Heart left ventricle (tissue), 16 donors: ENCODE data around the gene ALK. TPM values are rescaled to one million over a fixed set of nuclear protein-coding genes. Genes with fewer than 3 reads are reported as not detected.

Experiments used
- ATAC-seq, 4 donors: fragments of 200-7000 bp; cut with Tn5 transposase; one replicate each; pipeline ENCODE4 v1.9.1; 2020 to 2022; ENCODE audit warnings: moderate library complexity in 4 of 4, mild to moderate bottlenecking in 3 of 4, moderate number of reproducible peaks in 1 of 4
- DNase-seq, 5 donors: peaks; one replicate each; pipeline ENCODE4 v3.0.0-alpha.2; 2020
- H3K27ac ChIP-seq, 12 donors: fragments of 200-600 bp; sonication (generic) in 4 of 12; one replicate each; pipeline versions ENCODE4 v1.5.0 to v1.8.0; 2016 to 2022; ENCODE audit warnings: mild to moderate bottlenecking in 2 of 12
- H3K27me3 ChIP-seq, 9 donors: fragments of 200-600 bp; sonication (generic) in 2 of 9; one replicate each; pipeline versions ENCODE4 v1.5.1 to v1.8.0; 2016 to 2022; ENCODE audit warnings: mild to moderate bottlenecking in 3 of 9
- H3K36me3 ChIP-seq, 9 donors: fragments of 200-600 bp; sonication (generic) in 2 of 9; one replicate each; pipeline versions ENCODE4 v1.5.0 to v1.8.0; 2018 to 2022; ENCODE audit warnings: mild to moderate bottlenecking in 2 of 9
- H3K4me1 ChIP-seq, 12 donors: fragments of 200-600 bp; sonication (generic) in 4 of 12; one replicate each; pipeline versions ENCODE4 v1.5.0 to v1.8.0; 2016 to 2022; ENCODE audit warnings: mild to moderate bottlenecking in 3 of 12
- H3K4me3 ChIP-seq, 12 donors: fragments of 200-600 bp; sonication (generic) in 4 of 12; one replicate each; pipeline versions ENCODE4 v1.5.0 to v1.8.0; 2017 to 2022; ENCODE audit warnings: mild to moderate bottlenecking in 9 of 12, moderate library complexity in 4 of 12
- H3K9me3 ChIP-seq, 12 donors: fragments of 200-600 bp; sonication (generic) in 4 of 12; one replicate each; pipeline versions ENCODE4 v1.5.0 to v1.8.0; 2016 to 2022; ENCODE audit warnings: mild to moderate bottlenecking in 1 of 12
- POLR2A ChIP-seq, 2 donors: fragments of 450-650 bp; IDR thresholded peaks; one replicate each; pipeline ENCODE4 v1.6.1; 2017; ENCODE audit warnings: antibody characterized with exemption in 2 of 2, mild to moderate bottlenecking in 2 of 2, moderate library complexity in 2 of 2
- WGBS, 4 donors: extraction: QIAGEN DNeasy Blood & Tissue Kit in 2 of 4; methylation state at CpG; one replicate each; pipeline versions ENCODE4 v1.1.5 to v1.1.7; 2013 to 2018; 5-methylcytosine and 5-hydroxymethylcytosine counted together
- intact Hi-C, 10 donors: fragments of 100-400 bp; cut with DNase I; formaldehyde crosslinking; loops; one replicate each; pipeline versions ENCODE4 v1.11.1 to v1.14.2; 2022
- polyA plus RNA-seq, 2 donors: library from polyadenylated mRNA; stranded (reverse); fragments of 200-250 nt; gene quantifications; one replicate each; pipeline ENCODE4 v1.2.3, GENCODE V29; 2013
- total RNA-seq, 9 donors: library from RNA; depleted of rRNA in 2 of 9; stranded (reverse); fragments of >200 nt in 2 of 9; fragmentation: NEBNext Ultra II Directional in 3 of 9; extraction: Animal tissue kit (Norgen Biotek cat#: 25700) in 3 of 9; gene quantifications; one replicate each; pipeline versions ENCODE4 v1.1.0 to v1.2.4, GENCODE V29; 2016 to 2023
- TF ChIP-seq, protein P1 (sequence below), 12 donors: fragments of 200-600 bp; sonication (generic) in 4 of 12; IDR thresholded peaks; one replicate each; pipeline versions ENCODE4 v1.5.0 to v1.8.0; 2018 to 2022; ENCODE audit warnings: antibody characterized with exemption in 12 of 12, mild to moderate bottlenecking in 5 of 12
- donor health status: ischemic (EF 13 %, LVEDD 7.1; RV severe dilation, severe dysfunction).
- donor health status: healthy with polysubstance abuse.
- donor health status: DM: no; HTN: yes; CAD: no.
- donor health status: DM: no; HTN: no; CAD: no.
- donor health status: ischemic (EF 25% LVEDD 6.9; RV normal size, moderate dysfunction).
- donor health status: ischemic (EF 25% LVEDD 5.7; RV mildly dilated, moderate dysfunction).
- donor health status: healthy.
- donor health status: DM: yes; HTN: yes; CAD: no.
- donor health status: ischemic (EF 35%, LVEDD 5.7; RV mildly dilated, moderate dysfunction).
- donor health status: nonischemic (EF 11% LVEDD 7.7; RV severe dilation, severe dysfunction).
- donor health status: DM: yes; HTN: yes; CAD: no.
- donor health status: PGD.
- donor health status: ischemic (EF 29% LVEDD 5.4; RV normal size, mild dysfunction).
- donor health status: nonischemic (EF 23%, LVEDD 6.1; RV moderate dilation, normal function).

ALK gene
- total and polyA plus RNA-seq, 11 donors = 0.05 to 0.50 (median 0.13) TPM; not detected in 5

DNA sequence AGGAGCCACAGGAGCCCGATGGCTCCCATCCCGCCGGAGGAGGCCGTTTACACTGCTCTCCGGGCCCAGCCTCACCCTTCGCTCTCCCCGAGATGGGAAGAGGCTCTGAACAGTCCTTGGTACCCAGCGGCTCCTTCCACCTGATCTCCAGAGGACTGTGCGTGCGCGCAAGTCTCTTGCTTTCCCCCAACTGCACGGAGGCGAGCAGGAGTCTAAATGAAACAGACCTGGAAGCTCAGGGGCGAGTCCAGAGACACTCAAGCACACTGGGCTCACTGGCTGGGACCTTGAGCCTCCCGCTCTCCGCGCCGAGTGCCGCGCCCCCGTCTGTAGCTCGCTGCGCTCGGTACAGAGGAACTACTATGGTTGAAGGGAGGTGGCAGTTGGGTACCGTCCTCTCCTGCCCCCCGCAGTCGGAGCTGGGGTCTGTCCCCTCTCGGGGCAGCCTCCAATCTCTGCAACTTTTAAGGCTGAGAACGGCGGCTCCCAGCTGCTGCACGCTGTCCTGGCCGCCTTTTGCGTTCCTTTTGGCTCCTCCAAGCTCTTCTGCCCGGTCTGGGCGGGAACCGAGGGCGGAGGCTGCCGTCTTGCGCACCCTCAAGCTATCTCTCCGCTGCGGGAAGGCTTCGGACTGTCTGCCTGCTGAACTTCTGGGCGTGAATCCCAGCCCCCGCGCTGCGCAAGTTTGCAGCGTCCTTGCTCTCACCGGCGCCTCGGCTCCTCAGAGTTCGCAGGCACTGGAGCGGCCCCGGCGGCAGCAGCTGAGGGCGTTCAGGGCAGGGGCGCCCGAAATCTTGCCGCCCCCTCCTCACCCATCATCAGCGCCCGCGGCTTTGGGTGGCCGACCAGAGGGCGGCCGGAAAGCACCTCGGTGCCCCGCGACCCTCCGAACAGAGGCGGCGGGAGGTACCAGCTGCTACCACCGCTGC, 491 bp downstream of the ALK start:
- Histone ChIP-seq H3K36me3 (no peaks in the 10 kb centered on the region), H3K27ac (no peak overlapping the region), H3K4me1 (peaks cover 5 to 30% (median 22%) of the 10 kb centered on the region in 12 donors), H3K9me3 (no peaks in the 10 kb centered on the region), H3K4me3 (peak overlapping the region; percentile 16 to 56 (median 44)), H3K27me3 (peaks cover 10 to 81% (median 29%) of the 10 kb centered on the region in 9 donors)
- ATAC-seq = peak in 3 of 4 donors; percentile 3 to 35 (median 17)
- DNase-seq = peak in 1 of 5 donors; percentile 18
- no peak for TF ChIP-seq POLR2A (IDR thresholded peaks at IDR 0.05)
- TF ChIP-seq, protein P1, sequence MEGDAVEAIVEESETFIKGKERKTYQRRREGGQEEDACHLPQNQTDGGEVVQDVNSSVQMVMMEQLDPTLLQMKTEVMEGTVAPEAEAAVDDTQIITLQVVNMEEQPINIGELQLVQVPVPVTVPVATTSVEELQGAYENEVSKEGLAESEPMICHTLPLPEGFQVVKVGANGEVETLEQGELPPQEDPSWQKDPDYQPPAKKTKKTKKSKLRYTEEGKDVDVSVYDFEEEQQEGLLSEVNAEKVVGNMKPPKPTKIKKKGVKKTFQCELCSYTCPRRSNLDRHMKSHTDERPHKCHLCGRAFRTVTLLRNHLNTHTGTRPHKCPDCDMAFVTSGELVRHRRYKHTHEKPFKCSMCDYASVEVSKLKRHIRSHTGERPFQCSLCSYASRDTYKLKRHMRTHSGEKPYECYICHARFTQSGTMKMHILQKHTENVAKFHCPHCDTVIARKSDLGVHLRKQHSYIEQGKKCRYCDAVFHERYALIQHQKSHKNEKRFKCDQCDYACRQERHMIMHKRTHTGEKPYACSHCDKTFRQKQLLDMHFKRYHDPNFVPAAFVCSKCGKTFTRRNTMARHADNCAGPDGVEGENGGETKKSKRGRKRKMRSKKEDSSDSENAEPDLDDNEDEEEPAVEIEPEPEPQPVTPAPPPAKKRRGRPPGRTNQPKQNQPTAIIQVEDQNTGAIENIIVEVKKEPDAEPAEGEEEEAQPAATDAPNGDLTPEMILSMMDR (IDR thresholded peaks at IDR 0.05) = no peak
- WGBS, 4 donors = 1 to 3% (median 1%) methylated on average over 29 to 71 of the region's 71 CpGs
- intact Hi-C loops = loop anchor here in 7 of 10 donors (2.0 to 10.0 kb wide), 5 partner anchors 106 to 964 kb away; no protein-coding TSS in a partner anchor

DNA sequence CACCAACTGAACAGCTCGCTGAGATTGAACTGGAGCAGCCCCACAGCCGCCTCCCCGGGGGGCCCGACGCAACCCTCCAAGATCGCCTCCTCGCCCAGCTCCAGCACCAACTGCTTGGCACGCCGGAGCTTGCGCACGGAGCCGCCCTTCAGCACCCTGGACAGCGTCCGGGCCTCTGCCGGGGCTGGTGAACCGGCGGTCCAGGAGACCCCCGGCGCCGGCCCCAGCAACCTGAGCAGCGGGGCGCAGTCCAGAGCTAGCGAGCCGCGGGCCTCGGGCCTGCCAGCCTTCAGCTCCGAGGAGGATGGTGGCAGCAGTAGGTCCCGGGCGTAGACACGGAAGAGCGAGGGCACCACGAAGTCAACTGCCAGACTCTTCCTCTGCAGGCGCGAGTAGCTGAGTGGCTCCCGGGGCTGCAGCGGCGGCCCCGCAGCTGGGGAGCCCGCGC, 1.2 kb downstream of the ALK start:
- WGBS, 4 donors = 0 to 2% (median 1%) methylated on average over 20 to 40 of the region's 40 CpGs
- peak in 3 of 4 donors; percentile 33 to 62 (median 57) for ATAC-seq
- Histone ChIP-seq H3K27ac (no peak overlapping the region), H3K27me3 (peaks cover 10 to 84% (median 29%) of the 10 kb centered on the region in 9 donors), H3K4me3 (peak overlapping the region in 11 of 12 donors; percentile 1 to 56 (median 44)), H3K36me3 (no peaks in the 10 kb centered on the region), H3K4me1 (peaks cover 5 to 30% (median 22%) of the 10 kb centered on the region in 12 donors), H3K9me3 (no peaks in the 10 kb centered on the region)
- peak; percentile 53 to 78 (median 64) for DNase-seq
- intact Hi-C loops = loop anchor here in 7 of 10 donors (2.0 to 10.0 kb wide), 5 partner anchors 107 to 963 kb away; no protein-coding TSS in a partner anchor
- TF ChIP-seq, protein P1 (IDR thresholded peaks at IDR 0.05) = no peak
- TF ChIP-seq POLR2A (IDR thresholded peaks at IDR 0.05) = no peak

DNA sequence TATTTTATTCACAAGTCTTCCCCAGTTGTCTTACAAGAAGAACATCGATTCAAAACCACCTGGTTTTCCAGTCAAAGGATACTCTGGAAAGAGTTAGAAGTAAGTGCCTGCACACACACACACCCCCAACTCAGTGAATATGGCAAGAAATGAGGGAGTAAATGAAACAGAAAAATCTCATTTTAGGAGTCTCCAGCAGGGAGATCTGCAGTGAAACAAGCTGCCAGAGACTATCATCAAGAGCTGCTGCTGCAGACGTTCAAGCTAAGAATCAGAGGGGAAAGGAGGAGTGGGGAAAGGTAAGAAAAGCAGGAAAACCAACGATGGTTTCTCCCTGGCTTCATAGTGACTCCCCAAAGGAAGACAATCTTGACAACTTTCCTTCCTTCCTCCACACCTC, 2.4 kb downstream of the ALK start:
- H3K27ac ChIP-seq = no peak overlapping the region
- no peak overlapping the region for H3K4me3 ChIP-seq
- no peaks in the 10 kb centered on the region for H3K9me3 ChIP-seq
- DNase-seq = no peak
- intact Hi-C loops = no loop called here
- H3K36me3 ChIP-seq = no peaks in the 10 kb centered on the region
- H3K4me1 ChIP-seq = peaks cover 5 to 30% (median 22%) of the 10 kb centered on the region in 12 donors
- no peak for TF ChIP-seq POLR2A (IDR thresholded peaks at IDR 0.05)
- TF ChIP-seq, protein P1 (IDR thresholded peaks at IDR 0.05) = no peak
- 45 to 53% (median 51%) methylated on average over 3 of the region's 3 CpGs for WGBS, 4 donors
- no peak for ATAC-seq
- peaks cover 10 to 81% (median 29%) of the 10 kb centered on the region in 9 donors for H3K27me3 ChIP-seq

DNA sequence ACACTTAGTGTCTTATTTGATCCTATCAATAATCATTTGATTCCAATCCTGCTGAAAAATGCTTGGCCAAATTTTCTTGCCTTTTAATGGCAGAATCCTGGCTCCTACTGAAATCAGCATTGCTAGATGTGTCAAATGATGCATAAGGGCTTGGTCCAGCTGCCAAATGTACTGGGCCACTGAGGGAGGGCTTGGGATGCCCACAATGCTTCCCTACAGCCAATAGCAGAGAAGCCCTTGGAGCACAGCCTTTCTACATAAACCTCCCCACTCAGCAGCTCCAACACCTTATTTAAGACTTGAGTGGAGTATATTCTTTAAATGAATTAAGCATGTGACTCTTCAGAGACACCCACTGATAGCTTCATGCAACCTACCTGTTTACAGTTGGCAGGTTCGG, 3.6 kb downstream of the ALK start:
- Histone ChIP-seq H3K36me3 (no peaks in the 10 kb centered on the region), H3K27ac (no peak overlapping the region), H3K27me3 (peaks cover 7 to 79% (median 29%) of the 10 kb centered on the region in 9 donors), H3K4me1 (peaks cover 5 to 30% (median 22%) of the 10 kb centered on the region in 12 donors), H3K4me3 (no peak overlapping the region), H3K9me3 (no peaks in the 10 kb centered on the region)
- DNase-seq = no peak
- no peak for ATAC-seq
- 33 to 69% (median 53%) methylated on average over 1 of the region's 1 CpG for WGBS, 4 donors
- no peak for TF ChIP-seq POLR2A (IDR thresholded peaks at IDR 0.05)
- TF ChIP-seq, protein P1 (IDR thresholded peaks at IDR 0.05) = no peak
- intact Hi-C loops = no loop called here
